ENCODE results near the gene NSFL1C. TPM values are rescaled to one million over a fixed set of nuclear protein-coding genes. Genes with fewer than 3 reads are reported as not detected.

NSFL1C gene
- total and polyA plus RNA-seq, 2 experiments from 2014 or later, result 48.9 to 92.2 TPM

DNA sequence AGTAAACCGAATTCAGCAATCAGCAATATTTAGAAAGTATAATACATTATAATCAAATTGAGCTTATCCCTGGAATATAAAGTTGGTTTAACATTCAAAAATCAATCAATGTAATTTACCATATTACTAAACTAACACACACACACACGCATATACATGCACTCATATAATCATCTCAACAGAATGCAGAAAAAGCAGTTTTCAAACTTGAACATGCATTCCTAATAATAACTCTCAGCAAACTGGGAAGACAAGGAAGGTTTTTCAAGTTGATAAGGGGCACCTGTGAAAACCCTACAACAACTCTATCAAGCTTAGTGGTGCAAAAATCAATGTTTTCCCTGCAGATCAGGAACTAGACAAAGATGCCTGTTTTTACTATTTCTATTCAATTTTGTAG lies 19.9 kb upstream of the NSFL1C start:
- Histone ChIP-seq H3F3A (replicated peaks; ENCODE audit: low read depth) (no peaks in the 10 kb centered on the region), H3K4me2 (no peak overlapping the region), H3K27ac (ENCODE audit: low read depth) (no peak overlapping the region), H3K79me2 (replicated peaks; ENCODE audit: insufficient read depth) (no peaks in the 10 kb centered on the region), H4K20me1 (replicated peaks; ENCODE audit: insufficient read depth) (no peaks in the 10 kb centered on the region; the same call in 1 of the 2 replicates), H3K36me3 (ENCODE audit: insufficient read depth) (no peaks in the 10 kb centered on the region), H3K9me2 (ENCODE audit: insufficient read depth) (no peaks in the 10 kb centered on the region), H3K4me1 (ENCODE audit: insufficient read depth) (no peaks in the 10 kb centered on the region), H3K27me3 (ENCODE audit: insufficient read depth) (no peaks in the 10 kb centered on the region), H3K4me3 (no peak overlapping the region), H2AFZ (no peak overlapping the region)
- H3K27me3 Mint-ChIP-seq (ENCODE audit: insufficient read depth, low read depth, poor library complexity), result no peaks in the 10 kb centered on the region
- DNase-seq (ENCODE audit: low spot score) (no peak), ATAC-seq (no peak)
- H3K27ac Mint-ChIP-seq, result no peak overlapping the region
- TF ChIP-seq POLR2AphosphoS5 (IDR thresholded peaks at IDR 0.05; ENCODE audit: low read depth) (no peak), JUNB (IDR thresholded peaks at IDR 0.05; ENCODE audit: unreplicated experiment) (no peak), STAT1 (IDR thresholded peaks at IDR 0.05; ENCODE audit: unreplicated experiment) (no peak), ZNF114 (CRISPR knock-in tag; IDR thresholded peaks at IDR 0.05) (no peak), EZH2phosphoT487 (IDR thresholded peaks at IDR 0.05; ENCODE audit: unreplicated experiment) (no peak), ZNF331 (CRISPR knock-in tag; IDR thresholded peaks at IDR 0.05; ENCODE audit: low read depth) (no peak), NANOG (IDR thresholded peaks at IDR 0.05; ENCODE audit: borderline replicate concordance) (no peak), CREB1 (CRISPR knock-in tag; IDR thresholded peaks at IDR 0.05; ENCODE audit: low read depth) (no peak), EZH2 (IDR thresholded peaks at IDR 0.05; ENCODE audit: low read depth, unreplicated experiment) (no peak)
- TF ChIP-seq, protein P1, sequence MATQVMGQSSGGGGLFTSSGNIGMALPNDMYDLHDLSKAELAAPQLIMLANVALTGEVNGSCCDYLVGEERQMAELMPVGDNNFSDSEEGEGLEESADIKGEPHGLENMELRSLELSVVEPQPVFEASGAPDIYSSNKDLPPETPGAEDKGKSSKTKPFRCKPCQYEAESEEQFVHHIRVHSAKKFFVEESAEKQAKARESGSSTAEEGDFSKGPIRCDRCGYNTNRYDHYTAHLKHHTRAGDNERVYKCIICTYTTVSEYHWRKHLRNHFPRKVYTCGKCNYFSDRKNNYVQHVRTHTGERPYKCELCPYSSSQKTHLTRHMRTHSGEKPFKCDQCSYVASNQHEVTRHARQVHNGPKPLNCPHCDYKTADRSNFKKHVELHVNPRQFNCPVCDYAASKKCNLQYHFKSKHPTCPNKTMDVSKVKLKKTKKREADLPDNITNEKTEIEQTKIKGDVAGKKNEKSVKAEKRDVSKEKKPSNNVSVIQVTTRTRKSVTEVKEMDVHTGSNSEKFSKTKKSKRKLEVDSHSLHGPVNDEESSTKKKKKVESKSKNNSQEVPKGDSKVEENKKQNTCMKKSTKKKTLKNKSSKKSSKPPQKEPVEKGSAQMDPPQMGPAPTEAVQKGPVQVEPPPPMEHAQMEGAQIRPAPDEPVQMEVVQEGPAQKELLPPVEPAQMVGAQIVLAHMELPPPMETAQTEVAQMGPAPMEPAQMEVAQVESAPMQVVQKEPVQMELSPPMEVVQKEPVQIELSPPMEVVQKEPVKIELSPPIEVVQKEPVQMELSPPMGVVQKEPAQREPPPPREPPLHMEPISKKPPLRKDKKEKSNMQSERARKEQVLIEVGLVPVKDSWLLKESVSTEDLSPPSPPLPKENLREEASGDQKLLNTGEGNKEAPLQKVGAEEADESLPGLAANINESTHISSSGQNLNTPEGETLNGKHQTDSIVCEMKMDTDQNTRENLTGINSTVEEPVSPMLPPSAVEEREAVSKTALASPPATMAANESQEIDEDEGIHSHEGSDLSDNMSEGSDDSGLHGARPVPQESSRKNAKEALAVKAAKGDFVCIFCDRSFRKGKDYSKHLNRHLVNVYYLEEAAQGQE (IDR thresholded peaks at IDR 0.05; ENCODE audit: unreplicated experiment), result no peak
- TF ChIP-seq, protein P2, sequence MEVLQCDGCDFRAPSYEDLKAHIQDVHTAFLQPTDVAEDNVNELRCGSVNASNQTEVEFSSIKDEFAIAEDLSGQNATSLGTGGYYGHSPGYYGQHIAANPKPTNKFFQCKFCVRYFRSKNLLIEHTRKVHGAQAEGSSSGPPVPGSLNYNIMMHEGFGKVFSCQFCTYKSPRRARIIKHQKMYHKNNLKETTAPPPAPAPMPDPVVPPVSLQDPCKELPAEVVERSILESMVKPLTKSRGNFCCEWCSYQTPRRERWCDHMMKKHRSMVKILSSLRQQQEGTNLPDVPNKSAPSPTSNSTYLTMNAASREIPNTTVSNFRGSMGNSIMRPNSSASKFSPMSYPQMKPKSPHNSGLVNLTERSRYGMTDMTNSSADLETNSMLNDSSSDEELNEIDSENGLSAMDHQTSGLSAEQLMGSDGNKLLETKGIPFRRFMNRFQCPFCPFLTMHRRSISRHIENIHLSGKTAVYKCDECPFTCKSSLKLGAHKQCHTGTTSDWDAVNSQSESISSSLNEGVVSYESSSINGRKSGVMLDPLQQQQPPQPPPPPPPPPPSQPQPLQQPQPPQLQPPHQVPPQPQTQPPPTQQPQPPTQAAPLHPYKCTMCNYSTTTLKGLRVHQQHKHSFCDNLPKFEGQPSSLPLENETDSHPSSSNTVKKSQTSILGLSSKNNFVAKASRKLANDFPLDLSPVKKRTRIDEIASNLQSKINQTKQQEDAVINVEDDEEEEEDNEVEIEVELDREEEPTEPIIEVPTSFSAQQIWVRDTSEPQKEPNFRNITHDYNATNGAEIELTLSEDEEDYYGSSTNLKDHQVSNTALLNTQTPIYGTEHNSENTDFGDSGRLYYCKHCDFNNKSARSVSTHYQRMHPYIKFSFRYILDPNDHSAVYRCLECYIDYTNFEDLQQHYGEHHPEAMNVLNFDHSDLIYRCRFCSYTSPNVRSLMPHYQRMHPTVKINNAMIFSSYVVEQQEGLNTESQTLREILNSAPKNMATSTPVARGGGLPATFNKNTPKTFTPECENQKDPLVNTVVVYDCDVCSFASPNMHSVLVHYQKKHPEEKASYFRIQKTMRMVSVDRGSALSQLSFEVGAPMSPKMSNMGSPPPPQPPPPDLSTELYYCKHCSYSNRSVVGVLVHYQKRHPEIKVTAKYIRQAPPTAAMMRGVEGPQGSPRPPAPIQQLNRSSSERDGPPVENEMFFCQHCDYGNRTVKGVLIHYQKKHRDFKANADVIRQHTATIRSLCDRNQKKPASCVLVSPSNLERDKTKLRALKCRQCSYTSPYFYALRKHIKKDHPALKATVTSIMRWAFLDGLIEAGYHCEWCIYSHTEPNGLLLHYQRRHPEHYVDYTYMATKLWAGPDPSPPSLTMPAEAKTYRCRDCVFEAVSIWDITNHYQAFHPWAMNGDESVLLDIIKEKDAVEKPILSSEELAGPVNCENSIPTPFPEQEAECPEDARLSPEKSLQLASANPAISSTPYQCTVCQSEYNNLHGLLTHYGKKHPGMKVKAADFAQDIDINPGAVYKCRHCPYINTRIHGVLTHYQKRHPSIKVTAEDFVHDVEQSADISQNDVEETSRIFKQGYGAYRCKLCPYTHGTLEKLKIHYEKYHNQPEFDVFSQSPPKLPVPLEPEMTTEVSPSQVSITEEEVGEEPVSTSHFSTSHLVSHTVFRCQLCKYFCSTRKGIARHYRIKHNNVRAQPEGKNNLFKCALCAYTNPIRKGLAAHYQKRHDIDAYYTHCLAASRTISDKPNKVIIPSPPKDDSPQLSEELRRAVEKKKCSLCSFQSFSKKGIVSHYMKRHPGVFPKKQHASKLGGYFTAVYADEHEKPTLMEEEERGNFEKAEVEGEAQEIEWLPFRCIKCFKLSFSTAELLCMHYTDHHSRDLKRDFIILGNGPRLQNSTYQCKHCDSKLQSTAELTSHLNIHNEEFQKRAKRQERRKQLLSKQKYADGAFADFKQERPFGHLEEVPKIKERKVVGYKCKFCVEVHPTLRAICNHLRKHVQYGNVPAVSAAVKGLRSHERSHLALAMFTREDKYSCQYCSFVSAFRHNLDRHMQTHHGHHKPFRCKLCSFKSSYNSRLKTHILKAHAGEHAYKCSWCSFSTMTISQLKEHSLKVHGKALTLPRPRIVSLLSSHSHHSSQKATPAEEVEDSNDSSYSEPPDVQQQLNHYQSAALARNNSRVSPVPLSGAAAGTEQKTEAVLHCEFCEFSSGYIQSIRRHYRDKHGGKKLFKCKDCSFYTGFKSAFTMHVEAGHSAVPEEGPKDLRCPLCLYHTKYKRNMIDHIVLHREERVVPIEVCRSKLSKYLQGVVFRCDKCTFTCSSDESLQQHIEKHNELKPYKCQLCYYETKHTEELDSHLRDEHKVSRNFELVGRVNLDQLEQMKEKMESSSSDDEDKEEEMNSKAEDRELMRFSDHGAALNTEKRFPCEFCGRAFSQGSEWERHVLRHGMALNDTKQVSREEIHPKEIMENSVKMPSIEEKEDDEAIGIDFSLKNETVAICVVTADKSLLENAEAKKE (CRISPR knock-in tag; IDR thresholded peaks at IDR 0.05), result no peak
- TF ChIP-seq, protein P3, sequence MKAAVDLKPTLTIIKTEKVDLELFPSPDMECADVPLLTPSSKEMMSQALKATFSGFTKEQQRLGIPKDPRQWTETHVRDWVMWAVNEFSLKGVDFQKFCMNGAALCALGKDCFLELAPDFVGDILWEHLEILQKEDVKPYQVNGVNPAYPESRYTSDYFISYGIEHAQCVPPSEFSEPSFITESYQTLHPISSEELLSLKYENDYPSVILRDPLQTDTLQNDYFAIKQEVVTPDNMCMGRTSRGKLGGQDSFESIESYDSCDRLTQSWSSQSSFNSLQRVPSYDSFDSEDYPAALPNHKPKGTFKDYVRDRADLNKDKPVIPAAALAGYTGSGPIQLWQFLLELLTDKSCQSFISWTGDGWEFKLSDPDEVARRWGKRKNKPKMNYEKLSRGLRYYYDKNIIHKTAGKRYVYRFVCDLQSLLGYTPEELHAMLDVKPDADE (IDR thresholded peaks at IDR 0.05), result no peak
- TF ChIP-seq, protein P4, sequence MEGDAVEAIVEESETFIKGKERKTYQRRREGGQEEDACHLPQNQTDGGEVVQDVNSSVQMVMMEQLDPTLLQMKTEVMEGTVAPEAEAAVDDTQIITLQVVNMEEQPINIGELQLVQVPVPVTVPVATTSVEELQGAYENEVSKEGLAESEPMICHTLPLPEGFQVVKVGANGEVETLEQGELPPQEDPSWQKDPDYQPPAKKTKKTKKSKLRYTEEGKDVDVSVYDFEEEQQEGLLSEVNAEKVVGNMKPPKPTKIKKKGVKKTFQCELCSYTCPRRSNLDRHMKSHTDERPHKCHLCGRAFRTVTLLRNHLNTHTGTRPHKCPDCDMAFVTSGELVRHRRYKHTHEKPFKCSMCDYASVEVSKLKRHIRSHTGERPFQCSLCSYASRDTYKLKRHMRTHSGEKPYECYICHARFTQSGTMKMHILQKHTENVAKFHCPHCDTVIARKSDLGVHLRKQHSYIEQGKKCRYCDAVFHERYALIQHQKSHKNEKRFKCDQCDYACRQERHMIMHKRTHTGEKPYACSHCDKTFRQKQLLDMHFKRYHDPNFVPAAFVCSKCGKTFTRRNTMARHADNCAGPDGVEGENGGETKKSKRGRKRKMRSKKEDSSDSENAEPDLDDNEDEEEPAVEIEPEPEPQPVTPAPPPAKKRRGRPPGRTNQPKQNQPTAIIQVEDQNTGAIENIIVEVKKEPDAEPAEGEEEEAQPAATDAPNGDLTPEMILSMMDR (conservative IDR thresholded peaks at IDR 0.05; ENCODE audit: low read depth in 2 of 2), result no peak
- no peaks in the 10 kb centered on the region for H3K36me3 Mint-ChIP-seq (ENCODE audit: low read depth)
- H3K9me3 Mint-ChIP-seq, result no peaks in the 10 kb centered on the region
- no peaks in the 10 kb centered on the region for H3K4me1 Mint-ChIP-seq
- H3K4me3 Mint-ChIP-seq, result no peak overlapping the region
